Kidney tubule cell (primary cell): ENCODE data around the gene SEMA6B.
"Not testable (repeated sequence)": the region's sequence is repeated elsewhere in the genome, so short reads cannot be mapped to it uniquely, and the experiment has no call there.

ENCODE experiments used
- DNase-seq: peaks from one replicate; pipeline ENCODE4 v3.0.0-alpha.2; 2018; ENCODE audit warnings: low spot score

The SEMA6B gene, protein sequence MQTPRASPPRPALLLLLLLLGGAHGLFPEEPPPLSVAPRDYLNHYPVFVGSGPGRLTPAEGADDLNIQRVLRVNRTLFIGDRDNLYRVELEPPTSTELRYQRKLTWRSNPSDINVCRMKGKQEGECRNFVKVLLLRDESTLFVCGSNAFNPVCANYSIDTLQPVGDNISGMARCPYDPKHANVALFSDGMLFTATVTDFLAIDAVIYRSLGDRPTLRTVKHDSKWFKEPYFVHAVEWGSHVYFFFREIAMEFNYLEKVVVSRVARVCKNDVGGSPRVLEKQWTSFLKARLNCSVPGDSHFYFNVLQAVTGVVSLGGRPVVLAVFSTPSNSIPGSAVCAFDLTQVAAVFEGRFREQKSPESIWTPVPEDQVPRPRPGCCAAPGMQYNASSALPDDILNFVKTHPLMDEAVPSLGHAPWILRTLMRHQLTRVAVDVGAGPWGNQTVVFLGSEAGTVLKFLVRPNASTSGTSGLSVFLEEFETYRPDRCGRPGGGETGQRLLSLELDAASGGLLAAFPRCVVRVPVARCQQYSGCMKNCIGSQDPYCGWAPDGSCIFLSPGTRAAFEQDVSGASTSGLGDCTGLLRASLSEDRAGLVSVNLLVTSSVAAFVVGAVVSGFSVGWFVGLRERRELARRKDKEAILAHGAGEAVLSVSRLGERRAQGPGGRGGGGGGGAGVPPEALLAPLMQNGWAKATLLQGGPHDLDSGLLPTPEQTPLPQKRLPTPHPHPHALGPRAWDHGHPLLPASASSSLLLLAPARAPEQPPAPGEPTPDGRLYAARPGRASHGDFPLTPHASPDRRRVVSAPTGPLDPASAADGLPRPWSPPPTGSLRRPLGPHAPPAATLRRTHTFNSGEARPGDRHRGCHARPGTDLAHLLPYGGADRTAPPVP

DNA sequence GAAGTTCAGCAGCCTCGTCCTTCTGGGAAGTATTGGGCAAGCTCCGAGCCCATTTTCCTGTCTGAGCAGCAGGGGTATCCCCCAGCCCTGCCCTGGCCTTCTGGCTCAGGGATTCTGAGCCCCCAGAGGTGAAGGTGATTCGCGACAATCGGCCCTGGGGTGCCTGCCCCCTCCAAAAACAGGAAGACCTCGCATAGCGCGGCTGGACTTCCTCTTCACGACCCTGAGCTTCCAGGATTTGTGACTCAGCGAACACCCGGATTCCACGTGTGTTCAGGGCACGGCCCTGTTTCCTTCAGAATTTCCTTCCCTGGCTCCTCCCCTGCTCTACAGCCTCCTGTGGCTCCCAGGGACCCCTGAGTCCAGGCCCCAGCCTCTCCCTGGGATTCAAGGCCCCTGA, at the start of gene SEMA6B:
SEMA6B (minus strand) TSS at position 116 of the 400 bp plus-strand sequence. CDS start 1,227 bp downstream, outside the sequence.
- no peak for DNase-seq

DNA sequence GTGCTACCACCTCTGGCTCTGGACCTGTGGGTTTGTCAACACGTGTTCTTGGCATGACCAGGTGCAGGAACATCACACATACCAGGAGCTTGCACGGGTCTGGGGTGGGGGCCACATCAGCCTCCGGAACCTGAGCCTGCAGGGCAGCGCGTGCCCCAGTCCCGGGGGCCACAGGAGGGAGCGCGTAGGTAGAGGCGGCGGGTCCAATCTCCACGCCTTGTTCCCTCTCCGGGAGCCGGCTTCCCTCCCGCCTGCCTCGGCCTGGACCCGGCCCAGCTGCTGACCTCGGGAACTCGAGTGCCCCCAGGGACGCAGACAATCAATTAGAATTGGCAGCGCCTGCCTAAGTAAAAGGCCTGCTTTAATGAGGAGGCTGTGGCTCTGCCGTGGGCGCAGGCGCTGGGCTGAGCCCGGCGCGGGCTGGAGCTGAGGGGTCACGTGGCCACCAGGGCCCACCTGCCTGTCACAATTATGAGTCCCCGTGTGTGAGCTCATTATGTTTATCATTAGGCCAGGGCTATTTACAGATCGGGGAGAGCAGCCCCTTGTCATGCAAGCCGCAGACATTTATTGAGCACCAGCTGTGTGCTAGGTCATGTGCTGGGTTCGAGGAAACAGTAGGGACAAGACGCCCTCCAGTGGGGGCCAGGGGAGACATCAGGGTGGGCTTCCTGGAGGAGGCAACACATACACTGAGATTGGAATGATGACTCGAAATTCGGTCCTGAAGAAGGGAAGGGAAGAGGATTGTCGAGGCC, 47.6 kb upstream of the SEMA6B start:
- DNase-seq, result no peak

DNA sequence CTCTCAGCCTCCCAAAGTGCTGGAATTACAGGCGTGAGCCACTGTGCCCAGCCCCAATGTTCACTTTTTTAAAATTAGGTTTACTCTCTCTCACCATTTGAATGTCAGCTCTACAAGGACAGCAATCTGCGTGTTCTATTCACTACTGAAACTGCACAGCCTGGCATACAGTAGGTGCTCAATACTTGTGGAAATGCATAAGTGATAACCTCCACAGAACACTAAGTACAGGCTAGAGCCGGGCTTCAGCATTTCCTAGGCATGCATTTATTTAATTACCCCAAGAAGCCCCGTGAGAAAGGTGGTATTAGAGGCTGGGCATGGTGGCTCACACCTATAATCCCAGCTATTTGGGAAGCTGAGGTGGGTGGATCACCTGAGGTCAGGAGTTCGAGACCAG, 46.7 kb upstream of the SEMA6B start:
- no peak for DNase-seq

DNA sequence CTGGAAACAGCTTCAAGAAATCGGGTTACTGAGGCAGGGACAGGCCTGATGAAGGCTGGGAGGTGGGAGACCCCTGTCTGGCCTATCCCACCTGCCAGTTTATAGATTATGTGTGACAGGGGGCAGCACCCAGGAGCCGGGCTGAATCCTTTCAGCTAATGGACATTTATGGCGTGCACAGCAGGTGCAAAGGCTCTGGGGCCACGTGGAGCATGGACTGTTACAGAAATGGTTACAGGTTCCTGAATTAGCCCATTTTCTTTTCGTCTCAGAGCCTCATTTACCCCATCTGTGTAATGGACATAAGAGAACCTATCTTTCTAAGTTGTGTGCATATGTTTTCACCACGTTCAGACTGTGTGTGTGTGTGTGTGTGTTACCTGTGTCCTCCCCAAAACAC, 45.4 kb upstream of the SEMA6B start:
- DNase-seq, result no peak

DNA sequence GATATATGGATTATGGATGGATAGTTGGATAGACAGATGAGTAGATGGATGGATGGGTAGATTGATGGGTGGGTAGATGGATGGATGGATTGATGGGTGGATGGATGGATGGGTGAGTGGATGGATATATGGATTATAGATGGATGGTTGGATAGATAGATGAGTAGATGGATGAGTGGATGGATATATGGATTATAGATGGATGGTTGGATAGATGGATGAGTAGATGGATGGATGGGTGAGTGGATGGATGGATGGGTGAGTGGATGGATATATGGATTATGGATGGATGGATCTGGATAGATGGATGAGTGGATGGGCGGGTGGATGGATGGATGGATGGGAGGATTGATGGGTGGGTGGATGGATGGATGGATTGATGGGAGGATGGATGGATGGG, 43.4 kb upstream of the SEMA6B start:
- DNase-seq, result no peak

DNA sequence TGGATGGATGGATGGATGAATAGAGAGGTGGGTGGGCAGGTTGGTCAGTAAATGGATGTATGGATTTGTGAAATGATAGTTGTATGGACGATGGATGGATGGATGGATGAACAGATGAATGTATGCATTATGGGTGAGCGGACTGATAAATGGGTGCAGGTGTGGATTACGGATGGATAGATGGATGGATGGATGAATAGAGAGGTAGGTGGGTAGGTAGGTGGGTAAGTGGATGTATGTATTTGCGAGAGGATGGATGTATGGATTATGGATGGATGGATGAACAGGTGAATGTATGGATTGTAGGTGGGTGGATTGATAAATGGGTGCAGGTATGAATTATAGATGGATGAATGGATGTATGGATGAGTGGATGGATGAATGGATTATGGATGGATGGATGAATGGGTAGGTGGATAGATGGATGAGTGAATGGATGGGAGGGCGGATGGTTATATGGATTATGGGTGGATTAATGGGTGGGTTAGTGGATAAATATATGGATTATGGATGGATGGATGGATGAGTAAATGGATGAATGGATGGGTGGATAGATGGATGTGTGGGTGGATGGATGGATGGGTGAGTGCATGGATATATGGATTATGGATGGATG, 42.8 kb upstream of the SEMA6B start:
- no peak for DNase-seq

DNA sequence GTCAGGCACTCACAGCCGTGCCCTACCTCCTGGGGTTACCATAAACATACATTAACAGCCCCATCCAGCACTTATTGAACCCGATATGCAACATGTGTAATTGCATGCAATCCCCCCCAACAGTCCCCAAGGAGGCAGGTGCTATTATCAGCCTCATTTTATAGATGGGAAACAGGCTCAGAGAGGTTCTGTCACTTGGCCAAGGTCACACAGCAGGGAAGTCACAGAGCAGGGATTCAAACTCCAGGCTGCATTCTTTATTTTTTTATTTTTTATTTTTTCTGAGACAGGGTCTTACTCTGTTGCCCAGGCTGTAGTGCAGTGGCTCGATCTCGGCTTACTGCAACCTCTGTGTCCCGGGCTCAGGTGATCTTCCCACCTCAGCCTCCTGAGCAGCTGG, 41.4 kb upstream of the SEMA6B start:
- no peak for DNase-seq

DNA sequence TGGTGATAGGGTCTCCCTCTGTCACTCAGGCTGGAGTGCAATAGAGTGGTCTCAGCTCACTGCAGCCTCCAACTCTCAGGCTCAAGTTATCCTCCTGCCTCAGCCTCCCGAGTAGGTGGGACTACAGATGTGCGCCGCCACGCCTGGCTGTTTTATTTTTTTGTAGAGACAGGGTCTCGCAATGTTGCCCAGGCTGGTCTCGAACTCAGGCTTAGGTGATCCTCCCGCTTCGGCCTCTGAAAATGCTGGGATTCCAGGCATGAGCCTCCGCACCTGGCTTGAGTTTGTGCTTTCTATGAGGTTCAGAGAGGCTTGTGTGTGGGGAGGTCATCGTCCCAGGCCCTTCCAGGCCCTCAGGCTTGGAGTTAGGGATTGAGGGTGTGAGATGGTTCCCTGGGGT, 40.6 kb upstream of the SEMA6B start:
- DNase-seq, result no peak

DNA sequence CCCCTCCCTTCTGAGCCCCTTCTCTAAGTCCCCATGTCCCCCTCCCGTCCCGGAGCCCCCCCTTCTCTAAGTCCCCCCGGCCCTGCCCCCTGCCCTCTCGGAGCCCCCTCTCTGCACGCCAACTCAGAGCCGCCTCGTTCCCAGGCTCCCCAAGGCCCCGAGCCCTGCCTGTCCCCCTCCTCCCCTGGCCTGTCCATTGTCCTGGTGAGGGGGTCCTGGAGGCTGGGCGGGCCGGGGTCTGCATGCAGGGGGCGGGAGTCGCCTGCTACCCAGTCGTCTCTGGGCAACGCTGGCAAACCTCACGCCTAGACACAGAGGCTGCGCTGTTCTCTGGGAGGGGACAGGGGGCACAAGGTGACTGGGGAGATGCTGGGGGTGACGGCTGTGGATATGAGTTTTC, 39.2 kb upstream of the SEMA6B start:
- no peak for DNase-seq

DNA sequence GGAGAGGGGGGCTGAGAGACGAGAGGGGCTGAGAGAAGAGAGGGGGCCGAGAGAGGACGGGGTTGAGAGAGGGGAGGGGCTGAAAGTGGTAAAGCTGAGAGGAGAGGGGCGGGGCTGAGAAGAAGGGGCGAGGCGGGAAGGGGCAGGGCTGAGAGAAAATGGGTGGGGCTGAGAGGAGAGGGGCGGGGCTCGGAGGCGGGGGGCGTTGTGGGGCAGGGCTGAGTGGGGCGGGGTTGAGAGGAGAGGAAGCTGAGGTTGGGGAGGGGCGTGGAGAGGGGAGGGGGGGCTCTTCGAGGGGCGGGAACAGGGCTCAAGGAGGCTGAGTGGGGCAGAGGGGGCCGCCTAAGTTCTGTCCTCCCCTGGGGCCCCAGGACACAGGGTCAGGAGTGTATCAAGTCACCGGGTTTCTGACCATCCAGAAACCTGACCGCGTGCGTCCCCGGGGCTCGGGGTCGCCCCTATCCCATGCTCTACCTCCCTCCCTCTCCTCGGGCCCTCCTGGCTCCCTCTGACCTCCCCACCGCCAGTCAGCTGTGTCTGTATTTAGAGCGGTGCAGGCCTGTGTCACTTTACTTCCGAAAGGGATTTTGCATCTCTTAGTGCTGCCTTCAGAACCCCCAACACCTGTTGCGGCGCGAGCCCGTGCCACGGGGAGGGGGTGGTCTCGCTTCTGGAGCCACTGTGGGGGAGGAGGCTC, 38.6 kb upstream of the SEMA6B start:
- DNase-seq, result no peak

DNA sequence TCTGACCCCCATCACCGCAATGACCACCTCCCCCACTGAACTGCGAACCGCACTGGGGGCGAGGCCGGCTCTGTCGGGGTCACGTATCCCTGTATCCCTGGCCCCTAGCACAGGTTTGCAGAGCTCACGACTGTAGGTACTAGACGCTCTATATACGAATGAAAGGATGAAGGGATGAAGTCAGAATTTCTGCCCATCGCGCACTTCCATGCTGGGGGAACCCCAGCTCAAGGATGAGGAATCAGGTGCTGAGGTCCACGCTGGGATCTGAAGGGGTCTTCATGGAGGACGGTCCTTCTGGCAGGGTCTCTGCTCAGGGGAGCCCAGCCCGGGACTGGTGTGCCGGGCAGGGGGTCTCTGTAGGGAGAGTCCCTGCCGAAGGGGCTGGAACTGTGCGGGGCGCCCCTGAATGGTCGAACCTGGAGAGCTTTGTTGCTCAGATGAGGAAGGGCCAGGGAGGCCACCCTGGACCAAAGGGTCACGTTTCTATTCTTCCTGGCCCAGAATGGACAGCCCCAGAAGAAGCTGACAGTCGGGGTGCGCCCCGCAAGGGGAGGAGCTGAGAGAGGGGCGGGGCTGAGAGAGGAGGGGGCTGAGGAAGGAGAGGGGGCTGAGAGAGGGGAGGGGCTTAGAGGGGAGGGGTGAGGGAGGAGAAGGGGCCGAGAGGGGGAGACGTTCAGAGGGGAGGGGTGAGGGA, 37.9 kb upstream of the SEMA6B start:
- no peak for DNase-seq

DNA sequence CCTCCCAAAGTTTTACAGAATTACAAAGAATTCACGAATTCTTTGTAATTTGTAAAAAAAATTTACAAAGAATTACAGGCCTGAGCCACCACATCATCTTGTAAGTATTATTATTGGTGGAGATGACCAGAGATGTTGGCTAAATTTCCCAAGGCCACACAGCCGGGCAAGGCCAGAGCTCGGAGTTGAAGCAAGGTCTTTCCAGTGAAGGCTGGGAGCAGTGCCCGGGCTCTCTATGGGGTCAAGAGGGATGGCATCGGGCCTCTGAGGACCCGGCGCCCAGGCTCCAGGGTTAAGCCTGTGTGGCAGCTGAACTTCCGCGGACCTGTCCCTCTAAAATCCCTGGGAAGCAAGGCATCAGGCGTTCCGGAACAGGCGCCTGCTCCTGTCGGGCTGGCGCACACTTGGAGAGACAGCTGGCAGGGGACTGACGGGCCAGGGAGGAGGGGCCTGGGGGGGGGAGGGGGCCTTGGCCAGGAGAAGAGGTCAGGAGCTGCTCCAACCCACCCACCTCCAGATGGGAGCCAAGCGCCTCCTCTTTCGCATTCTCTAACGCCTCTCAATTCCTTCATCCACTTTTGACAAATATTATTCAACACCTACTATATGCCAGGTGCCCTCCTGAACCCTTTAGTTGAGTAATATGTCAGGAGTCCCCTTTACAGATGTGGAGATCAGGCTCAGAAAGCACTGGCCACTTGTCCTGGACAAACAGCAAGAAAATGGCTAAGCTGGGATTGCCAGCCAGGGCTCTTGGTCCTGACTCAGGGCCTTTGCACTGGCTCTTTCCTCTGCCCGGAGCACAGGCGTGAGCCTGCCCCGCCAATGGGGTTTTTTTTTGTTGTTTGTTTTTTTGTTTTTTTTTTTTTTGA, 36.8 kb upstream of the SEMA6B start:
- no peak for DNase-seq

DNA sequence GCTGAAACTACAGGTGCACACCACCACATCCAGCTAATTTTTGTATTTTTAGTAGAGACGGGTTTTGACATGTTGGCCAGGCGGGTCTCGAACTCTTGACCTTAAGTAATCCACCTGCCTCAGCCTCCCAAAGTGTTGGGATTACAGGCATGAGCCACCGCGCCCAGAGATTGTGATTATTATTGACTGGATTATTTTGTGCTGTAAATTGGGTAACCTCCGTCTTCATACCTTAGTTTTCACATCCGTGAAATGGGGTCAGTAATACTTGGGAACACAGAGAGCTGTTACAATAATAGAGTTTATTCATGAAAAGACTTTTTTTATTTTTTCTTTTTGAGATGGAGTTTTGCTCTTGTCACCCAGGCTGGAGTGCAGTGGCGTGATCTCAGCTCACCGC, 35.7 kb upstream of the SEMA6B start:
- not testable (repeated sequence) for DNase-seq

DNA sequence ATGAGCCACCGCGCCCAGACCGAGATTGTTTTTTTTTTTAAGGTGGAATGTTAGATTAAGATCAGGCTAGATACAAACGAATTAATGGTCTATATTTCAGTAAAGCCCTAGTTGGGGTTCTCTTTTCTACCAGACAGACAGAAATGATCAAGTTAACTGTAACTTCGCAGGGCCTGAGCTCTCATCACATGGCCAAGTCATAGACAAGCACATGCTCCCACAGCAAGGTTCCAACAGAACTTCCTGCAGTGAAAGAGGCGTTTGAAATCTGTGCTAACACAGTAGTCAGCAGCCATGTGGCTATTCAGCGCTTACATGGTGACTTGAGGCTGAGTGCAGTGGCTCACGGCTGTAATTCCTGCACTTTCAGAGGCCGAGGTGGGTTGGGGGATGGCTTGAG, 34.7 kb upstream of the SEMA6B start:
- DNase-seq, result no peak

DNA sequence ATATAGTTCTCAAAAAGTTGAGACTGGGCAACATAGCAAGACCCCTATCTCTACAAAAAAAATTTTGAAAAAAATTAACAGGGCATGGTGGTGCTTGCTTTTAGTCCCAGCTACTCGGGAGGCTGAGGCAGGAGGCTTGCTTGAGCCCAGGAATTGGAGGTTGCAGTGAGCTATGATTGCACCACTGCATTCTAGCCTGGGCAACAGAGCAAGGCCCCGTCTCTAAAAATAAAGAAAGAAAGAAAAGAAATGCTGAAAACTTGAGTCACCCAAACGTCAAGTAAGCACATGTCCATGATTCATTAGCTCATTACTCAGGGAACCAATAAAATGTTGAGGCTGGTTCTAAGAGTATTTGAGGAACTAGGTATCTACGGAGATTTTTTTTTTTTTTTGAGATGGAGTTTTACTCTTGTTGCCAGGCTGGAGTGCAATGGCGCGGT, 33.9 kb upstream of the SEMA6B start:
- peak; percentile 77 for DNase-seq

DNA sequence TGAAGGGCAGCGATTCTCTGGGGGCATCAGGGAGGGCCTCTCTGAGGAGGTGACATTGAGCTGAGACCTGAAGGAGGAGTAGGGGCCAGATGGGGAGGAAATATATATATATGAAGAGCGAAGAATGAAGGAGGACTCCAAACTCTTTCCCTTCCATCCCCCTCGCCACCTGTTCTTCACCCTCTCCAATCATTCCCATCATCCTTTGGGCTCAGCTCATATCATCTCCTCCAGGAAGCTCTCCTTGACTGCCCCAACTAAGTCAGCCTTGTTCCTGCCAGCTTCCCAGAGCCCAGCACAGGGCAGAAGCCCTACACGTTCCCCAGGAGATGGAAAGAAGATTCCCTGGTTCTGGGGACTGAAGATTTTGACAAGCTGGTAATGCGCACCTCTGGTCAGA, 33.0 kb upstream of the SEMA6B start:
- no peak for DNase-seq

DNA sequence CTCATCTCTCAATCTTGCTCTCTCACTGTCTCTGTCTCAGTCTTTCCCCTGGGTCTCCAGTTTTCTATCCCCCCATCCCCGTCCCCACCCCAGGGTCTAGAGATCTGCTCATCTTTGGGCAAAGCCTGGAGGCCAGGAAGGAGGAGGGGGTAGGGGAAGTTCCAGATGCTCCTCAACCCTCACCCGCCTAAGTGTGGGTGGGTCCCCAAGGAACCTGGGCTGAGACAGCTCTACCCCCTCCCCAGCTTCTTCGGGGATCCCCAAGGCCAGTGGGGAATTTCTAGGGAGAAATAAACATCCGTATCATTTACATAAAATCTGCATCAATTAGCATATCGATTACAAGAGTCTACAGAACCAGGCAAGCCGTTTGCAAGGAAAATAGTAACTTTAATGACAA, 31.8 kb upstream of the SEMA6B start:
- no peak for DNase-seq

DNA sequence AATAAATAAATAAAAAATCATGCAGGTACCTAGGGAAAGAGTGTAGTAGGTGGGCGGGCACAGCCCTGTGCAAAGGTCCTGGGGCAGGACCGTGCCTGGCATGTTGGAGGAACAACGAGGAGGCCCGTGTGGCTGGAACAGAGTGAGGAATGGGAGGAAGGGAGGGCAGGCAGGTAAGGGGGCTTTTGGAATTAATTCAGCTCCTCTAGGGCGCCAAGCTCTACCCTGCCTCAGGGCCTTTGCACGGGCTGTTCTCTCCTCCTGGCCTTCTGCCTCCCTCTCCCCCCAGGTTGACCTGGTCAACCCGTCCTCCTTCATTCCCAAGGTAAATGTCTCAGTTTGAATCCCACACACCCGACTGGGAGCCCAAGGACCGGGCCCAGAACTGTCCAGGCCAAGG, 31.1 kb upstream of the SEMA6B start:
- no peak for DNase-seq

DNA sequence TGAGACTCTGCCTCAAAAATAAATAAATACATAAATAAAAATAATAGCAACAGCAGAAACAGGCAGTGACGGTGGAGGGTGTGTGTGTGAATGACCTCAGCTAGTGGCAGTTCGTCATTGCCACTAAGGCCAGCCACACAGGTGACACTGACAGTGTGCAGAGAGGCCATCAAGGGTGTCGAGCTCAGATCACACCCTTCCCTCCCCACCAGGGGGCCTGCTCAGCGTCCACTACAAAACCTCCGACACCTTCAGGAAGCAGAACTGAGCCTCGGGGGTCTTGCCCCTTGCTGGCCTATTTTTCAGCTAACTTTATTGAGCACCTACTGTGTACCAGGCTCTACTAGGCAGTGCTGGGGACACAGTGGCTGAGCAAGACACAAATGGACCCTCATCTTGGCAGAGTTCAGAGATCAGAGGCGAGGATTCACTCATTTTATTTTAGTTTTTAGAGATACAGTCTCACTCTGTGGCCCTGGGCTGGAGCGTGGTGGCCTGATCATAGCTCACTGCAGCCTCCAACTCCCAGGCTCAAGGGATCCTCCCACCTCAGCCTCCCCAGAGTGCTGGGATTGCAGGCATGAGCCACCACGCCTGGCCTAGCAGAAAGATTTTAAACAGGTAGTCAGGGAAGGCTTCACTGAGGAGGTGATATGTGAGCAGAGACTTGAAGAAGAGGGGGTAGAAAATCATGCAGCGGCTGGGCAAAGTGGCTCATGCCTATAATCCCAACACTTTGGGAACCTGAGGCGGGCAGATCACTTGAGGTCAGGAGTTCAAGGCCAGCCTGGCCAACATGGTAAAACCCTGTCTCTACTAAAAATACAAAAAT, 30.3 kb upstream of the SEMA6B start:
- DNase-seq, result no peak
